Activated naive CD8-positive, alpha-beta T cell treated with anti-CD3 and anti-CD28 coated beads, Interleukin-2, amount 50 U/mL, for 24 hours (primary cell): Measurements from ENCODE around the gene MED15.
"Not testable (repeated sequence)": the region's sequence is repeated elsewhere in the genome, so short reads cannot be mapped to it uniquely, and the experiment has no call there.

Source experiments
- ATAC-seq: fragments of 150-1000 bp; cut with Tn5 transposase; one replicate; pipeline ENCODE4 v1.10.0; 2021
- DNase-seq: peaks from one replicate; pipeline ENCODE4 v3.0.0; 2021
- H3K27ac Mint-ChIP-seq: one replicate; pipeline ENCODE4 v1.8.0; 2021; ENCODE audit warnings: mild to moderate bottlenecking, mixed read lengths
- H3K27me3 Mint-ChIP-seq: one replicate; pipeline ENCODE4 v1.8.0; 2021; ENCODE audit warnings: mixed read lengths
- H3K36me3 Mint-ChIP-seq: one replicate; pipeline ENCODE4 v1.8.0; 2021; ENCODE audit warnings: low read depth, mixed read lengths
- H3K4me1 Mint-ChIP-seq: one replicate; pipeline ENCODE4 v1.8.0; 2021; ENCODE audit warnings: mixed read lengths
- H3K4me3 Mint-ChIP-seq: one replicate; pipeline ENCODE4 v1.8.0; 2021; ENCODE audit warnings: mild to moderate bottlenecking, moderate library complexity, mixed read lengths
- H3K9me3 Mint-ChIP-seq: one replicate; pipeline ENCODE4 v1.8.0; 2021; ENCODE audit warnings: mixed read lengths

The MED15 gene

DNA sequence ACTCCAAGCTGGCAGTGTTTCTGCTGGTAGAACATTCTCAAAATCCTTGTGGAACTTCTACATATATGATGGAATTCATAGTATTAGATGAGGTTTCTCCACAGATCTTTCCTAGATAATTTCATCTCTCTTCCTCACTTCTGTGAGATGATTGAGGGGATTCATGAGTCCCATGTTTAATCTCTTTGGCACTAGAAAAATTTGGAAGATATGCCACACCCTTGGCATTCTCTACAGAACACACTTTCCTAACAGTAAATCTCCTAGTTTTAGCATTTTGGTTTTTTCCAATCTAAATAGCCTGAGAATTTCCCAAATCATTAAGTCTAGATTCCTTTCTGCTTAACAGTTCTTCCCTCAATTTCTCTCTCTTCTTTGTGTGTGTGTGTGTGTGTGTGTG, 35.3 kb downstream of the MED15 start:
- Mint-ChIP-seq H3K27me3 (no peaks in the 10 kb centered on the region), H3K4me3 (no peak overlapping the region), H3K4me1 (peaks cover 33% of the 10 kb centered on the region), H3K9me3 (no peaks in the 10 kb centered on the region), H3K27ac (no peak overlapping the region), H3K36me3 (peaks cover 52% of the 10 kb centered on the region)
- no peak for ATAC-seq
- no peak for DNase-seq

DNA sequence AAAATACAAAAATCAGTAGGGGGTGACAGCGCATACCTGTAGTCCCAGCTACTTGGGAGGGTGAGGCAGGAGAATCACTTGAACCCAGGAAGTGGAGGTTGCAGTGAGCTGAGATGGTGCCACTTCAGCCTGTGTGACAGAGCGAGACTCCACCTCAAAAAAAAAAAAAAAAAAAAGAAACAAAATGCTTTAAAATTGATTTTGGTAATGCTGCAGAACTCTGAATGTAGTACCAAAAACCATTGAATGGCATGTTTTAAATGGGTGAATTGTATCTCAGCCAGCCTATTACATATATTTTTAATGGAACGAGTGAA, 37.9 kb downstream of the MED15 start:
- H3K4me3 Mint-ChIP-seq, DNase-seq, H3K27me3 Mint-ChIP-seq, H3K9me3 Mint-ChIP-seq, ATAC-seq, H3K27ac Mint-ChIP-seq: not testable (repeated sequence)
- H3K36me3 Mint-ChIP-seq, result peaks cover 48% of the 10 kb centered on the region
- H3K4me1 Mint-ChIP-seq, result peaks cover 56% of the 10 kb centered on the region

DNA sequence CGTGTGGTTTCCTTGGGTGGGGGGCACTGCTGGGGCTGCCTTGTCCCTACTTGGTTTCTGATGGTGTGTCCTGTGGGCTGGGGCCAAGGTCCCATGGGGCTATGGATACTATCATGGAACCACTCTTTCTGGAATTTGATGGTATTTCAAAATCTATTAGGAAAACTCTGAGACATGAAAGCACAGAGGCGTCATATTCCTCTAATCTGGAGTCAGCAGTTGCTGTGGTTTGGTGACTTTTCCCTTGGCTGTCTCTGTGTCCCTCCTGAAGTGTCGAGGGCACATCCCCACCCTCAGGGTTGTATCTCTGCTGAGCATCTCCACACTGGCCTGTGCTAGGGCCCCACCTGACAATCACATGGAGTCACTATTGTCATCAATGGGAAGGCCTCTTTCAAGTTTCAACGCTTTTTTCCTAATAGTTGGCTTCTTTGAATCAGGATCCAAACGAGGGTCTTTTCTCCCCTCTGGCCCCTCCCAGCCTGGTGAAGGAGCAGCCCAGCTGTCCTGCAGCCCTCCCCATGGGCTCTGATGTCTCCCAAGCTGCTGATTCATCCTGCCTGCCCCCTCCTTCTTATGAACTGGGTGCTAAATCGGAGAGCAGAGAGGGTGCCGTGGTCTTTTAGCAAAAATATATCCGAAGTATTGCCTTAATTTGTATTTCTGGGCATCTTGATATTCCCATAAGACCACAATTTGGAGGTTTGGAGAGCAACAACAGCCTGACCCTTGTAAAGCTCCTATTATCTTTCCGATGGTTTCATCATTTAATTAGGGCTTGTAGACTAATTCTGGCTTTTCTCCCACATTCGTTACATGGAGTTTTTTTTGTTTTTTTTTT, 38.5 kb downstream of the MED15 start:
- H3K4me3 Mint-ChIP-seq, result no peak overlapping the region
- peaks cover 42% of the 10 kb centered on the region for H3K36me3 Mint-ChIP-seq

DNA sequence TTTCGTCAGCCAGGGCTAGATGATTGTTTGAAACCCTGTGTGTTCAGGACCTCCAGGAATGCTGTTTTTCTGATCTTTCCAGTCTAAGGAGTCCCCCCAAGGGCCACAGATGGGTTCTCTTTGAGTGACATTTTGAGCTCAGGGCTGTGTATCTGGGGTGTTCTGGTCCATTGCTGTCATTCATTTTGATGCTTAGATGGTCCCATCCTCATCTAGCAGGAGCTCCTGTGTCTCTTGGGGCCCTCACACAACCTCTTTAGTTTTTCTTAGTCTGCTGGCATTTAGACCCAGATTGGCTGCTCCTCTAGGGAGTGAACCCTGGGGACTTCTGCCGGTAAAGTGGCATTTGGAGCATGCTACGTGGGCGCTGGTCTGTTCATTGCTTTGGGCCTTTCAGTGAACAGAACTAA, 39.1 kb downstream of the MED15 start:
- DNase-seq (no peak), ATAC-seq (no peak)
- no peak overlapping the region for H3K4me3 Mint-ChIP-seq
- H3K9me3 Mint-ChIP-seq, result no peaks in the 10 kb centered on the region
- no peaks in the 10 kb centered on the region for H3K27me3 Mint-ChIP-seq
- H3K36me3 Mint-ChIP-seq, result peaks cover 40% of the 10 kb centered on the region
- H3K27ac Mint-ChIP-seq, result no peak overlapping the region
- H3K4me1 Mint-ChIP-seq, result peaks cover 69% of the 10 kb centered on the region

More for the DNA sequence above, 38.5 kb downstream of the MED15 start:
- H3K27me3 Mint-ChIP-seq, result no peaks in the 10 kb centered on the region
- H3K27ac Mint-ChIP-seq, result no peak overlapping the region
- DNase-seq (no peak), ATAC-seq (no peak)
- peaks cover 63% of the 10 kb centered on the region for H3K4me1 Mint-ChIP-seq
- no peaks in the 10 kb centered on the region for H3K9me3 Mint-ChIP-seq

DNA sequence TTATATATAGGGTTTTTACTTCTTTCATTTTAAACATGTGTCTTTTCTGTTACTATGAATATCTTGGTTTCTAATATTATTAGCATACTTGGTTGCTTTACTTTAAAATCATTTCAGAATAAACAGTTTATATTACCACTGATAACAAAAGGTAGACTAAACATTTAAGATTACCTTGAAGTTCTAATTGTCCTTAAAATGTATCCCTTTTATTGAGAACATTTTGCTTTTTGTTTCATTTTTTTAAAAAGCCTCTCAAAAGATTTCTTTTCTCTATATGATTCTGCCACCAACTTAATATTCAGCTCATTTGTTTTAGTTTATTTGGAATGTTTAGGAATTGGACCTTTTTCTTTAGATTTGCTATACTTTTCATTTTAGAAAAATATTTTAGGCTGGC, 39.6 kb downstream of the MED15 start:
- no peak overlapping the region for H3K4me3 Mint-ChIP-seq
- H3K4me1 Mint-ChIP-seq, result peaks cover 74% of the 10 kb centered on the region
- DNase-seq (no peak), ATAC-seq (no peak)
- peaks cover 42% of the 10 kb centered on the region for H3K36me3 Mint-ChIP-seq
- no peak overlapping the region for H3K27ac Mint-ChIP-seq
- H3K9me3 Mint-ChIP-seq, result no peaks in the 10 kb centered on the region
- H3K27me3 Mint-ChIP-seq, result no peaks in the 10 kb centered on the region

DNA sequence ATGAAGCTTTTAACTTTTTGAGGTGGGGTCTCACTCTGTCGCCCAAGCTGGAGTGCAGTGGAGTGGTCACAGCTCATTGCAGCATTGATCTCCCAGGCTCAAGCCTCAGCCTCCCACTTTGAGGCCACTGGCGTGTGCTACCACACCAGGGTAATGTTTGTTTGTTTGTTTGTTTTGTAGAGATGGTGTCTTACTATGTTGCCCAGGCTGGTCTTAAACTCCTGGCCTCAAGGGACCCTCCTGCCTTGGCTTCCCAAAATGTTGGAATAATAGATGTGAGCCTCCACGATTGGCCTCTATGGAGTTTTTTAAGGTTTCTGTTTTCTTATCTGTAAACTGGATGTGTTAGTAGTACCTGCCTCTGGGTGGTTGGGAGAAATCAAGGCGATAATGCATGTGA, 41.4 kb downstream of the MED15 start:
- ATAC-seq (no peak), DNase-seq (no peak)
- Mint-ChIP-seq H3K4me3 (peak overlapping the region; percentile 27), H3K27me3 (no peaks in the 10 kb centered on the region), H3K4me1 (peaks cover 88% of the 10 kb centered on the region), H3K27ac (peak overlapping the region; percentile 99), H3K36me3 (peaks cover 42% of the 10 kb centered on the region), H3K9me3 (no peaks in the 10 kb centered on the region)

DNA sequence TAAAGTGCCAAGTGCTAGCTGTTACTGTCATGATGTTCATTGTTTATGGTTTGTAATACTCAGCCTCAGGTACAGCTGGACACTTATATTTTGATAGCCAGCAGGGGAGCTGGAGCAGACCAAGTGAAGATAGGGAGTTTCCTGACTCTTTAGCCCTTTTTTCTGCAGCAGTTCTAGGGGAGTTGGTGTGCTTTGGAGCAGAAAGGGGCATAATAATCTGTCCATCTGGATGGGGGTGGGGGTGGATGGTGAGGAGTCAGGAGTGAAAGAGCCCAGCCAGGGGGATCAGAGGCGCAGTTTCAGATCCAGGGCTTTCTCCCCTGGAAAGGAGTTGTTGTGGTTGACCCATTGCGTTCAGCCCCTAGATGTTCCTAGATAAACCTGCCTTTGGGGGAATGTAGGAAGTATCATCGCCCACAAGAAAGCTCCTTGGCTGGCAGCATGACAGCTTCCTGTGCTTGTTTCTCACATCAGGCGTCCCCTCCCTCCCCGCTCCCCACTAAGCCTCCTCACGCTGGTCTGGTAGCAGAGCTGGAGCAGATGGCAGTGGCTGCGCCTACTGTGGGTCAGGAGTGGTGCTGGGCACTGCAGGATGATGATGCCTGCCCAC, 41.9 kb downstream of the MED15 start:
- H3K27ac Mint-ChIP-seq, result peak overlapping the region; percentile 99
- no peaks in the 10 kb centered on the region for H3K27me3 Mint-ChIP-seq
- no peak for ATAC-seq
- H3K4me1 Mint-ChIP-seq, result peaks cover 88% of the 10 kb centered on the region
- no peaks in the 10 kb centered on the region for H3K9me3 Mint-ChIP-seq
- DNase-seq, result peak; percentile 50
- peak overlapping the region; percentile 77 for H3K4me3 Mint-ChIP-seq
- peaks cover 44% of the 10 kb centered on the region for H3K36me3 Mint-ChIP-seq

DNA sequence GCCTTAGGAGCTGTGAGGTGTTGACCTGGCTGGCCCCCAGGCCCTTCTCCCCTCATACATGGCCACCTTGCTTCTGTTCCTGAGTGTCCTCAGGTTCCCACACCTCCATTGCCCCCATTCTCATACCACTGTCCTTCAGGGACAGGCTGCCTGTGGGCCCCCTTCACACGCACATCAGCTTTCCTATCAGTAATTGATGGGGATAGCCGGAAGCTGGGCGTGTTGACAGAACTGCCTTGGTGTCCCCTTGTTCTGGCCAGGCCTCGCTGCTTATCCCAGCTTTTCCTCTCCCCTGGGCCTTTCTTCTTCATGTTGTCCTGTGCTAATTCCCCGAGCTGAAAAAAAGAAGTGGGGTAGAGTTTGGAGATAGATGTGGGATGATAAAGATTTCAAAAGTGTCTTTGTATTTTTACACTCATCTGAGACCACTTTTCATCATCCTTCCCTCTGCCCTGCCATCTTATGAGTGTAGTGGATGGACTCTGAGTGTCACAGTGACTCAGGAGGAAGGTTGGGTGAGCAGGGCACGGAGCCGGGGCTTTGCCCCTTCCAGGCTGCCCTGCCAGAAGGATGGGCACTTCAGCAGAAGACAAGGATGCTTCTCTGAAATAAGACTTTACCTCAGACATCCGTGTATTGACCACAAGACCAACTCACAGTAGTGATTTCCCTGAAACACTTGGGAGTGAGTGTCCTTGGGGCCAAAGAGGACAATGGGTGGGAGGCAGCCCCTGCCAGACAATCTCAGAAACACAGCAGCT, 42.8 kb downstream of the MED15 start:
- ATAC-seq (no peak), DNase-seq (no peak)
- Mint-ChIP-seq H3K4me3 (peak overlapping the region; percentile 77), H3K36me3 (peaks cover 46% of the 10 kb centered on the region), H3K27ac (peak overlapping the region; percentile 99), H3K27me3 (no peaks in the 10 kb centered on the region), H3K4me1 (peaks cover 92% of the 10 kb centered on the region), H3K9me3 (no peaks in the 10 kb centered on the region)

DNA sequence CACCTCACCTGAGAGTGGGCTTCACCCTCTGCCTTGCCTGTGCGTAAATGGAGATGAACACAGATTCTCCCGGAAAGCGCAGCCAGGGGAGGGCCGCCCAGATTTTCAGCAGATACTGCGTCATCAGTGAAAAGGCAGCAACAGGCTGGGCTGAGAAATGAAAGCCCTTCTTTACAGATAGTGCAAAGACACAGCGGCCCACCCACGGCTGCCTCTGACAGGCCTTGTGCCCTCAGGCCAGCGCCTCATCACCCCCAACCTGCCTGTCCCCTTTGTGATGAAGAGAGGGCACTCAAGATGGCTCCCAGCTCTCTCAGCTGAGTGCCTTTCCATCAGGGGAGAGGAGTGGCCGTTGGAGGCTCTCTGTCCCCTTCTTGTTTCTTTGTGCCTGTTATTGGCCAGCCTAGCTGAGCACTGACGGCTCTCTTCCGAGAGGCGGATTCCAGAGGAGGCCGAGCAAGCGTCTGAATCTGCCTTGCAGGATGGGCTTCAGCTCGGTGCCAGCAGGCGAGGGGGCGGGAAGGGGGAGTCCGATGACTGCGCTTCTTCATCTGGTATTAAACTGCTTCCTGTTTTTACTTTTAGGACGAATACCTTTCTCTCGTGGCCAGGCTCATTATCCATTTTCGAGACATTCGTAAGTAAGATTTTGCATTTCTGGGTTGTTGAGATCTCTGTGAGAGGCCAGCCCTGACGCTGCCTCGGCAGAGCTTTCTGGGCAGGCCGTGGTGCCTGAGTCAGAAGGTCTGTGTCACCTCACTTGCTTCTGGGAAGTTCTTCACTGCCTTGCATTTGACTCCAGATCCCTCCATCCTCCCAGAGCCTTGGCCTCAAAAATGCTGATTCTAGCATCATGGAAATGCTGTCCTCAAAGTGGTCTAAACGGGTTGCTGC, 43.7 kb downstream of the MED15 start:
- Mint-ChIP-seq H3K27ac (peak overlapping the region; percentile 99), H3K4me1 (peaks cover 92% of the 10 kb centered on the region)

DNA sequence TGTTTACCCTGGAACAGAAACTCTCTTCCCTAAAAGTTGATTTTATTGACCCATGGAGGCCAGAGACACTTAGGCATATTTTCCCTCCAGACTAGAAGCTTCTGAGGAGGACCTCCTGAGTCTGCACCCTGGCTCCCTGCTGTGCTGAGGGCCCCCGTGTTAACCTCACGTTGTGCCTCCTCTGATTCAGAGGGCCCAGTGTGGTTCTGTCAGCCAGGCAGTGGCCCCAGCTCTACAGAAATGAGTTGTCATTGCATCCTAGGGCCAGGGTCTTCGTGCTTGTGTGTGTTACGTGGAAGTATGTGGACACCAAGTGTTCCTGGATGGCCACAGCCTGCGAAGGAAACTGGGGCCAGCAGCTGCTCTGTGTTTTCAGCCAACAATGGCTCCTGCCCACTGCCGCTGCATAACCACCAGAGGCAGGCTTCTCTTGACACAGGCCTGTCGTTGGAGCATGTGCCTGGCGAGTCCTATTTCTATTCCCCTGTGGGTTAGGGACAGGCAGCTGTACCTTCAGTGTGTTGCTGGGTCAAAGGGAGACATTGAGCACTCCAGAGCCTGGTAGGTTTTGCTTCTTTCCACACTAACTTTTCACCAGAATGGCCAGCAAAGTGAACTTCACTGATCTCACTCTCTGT, 44.5 kb downstream of the MED15 start:
- ATAC-seq, result peak; percentile 85
- Mint-ChIP-seq H3K4me1 (peaks cover 94% of the 10 kb centered on the region), H3K4me3 (peak overlapping the region; percentile 77), H3K27me3 (no peaks in the 10 kb centered on the region), H3K9me3 (no peaks in the 10 kb centered on the region), H3K27ac (peak overlapping the region; percentile 99), H3K36me3 (peaks cover 55% of the 10 kb centered on the region)
- peak; percentile 70 for DNase-seq

More for the DNA sequence above, 43.7 kb downstream of the MED15 start:
- Mint-ChIP-seq H3K9me3 (no peaks in the 10 kb centered on the region), H3K36me3 (peaks cover 52% of the 10 kb centered on the region), H3K4me3 (peak overlapping the region; percentile 77), H3K27me3 (no peaks in the 10 kb centered on the region)
- ATAC-seq (peak; percentile 84), DNase-seq (peak; percentile 69)

DNA sequence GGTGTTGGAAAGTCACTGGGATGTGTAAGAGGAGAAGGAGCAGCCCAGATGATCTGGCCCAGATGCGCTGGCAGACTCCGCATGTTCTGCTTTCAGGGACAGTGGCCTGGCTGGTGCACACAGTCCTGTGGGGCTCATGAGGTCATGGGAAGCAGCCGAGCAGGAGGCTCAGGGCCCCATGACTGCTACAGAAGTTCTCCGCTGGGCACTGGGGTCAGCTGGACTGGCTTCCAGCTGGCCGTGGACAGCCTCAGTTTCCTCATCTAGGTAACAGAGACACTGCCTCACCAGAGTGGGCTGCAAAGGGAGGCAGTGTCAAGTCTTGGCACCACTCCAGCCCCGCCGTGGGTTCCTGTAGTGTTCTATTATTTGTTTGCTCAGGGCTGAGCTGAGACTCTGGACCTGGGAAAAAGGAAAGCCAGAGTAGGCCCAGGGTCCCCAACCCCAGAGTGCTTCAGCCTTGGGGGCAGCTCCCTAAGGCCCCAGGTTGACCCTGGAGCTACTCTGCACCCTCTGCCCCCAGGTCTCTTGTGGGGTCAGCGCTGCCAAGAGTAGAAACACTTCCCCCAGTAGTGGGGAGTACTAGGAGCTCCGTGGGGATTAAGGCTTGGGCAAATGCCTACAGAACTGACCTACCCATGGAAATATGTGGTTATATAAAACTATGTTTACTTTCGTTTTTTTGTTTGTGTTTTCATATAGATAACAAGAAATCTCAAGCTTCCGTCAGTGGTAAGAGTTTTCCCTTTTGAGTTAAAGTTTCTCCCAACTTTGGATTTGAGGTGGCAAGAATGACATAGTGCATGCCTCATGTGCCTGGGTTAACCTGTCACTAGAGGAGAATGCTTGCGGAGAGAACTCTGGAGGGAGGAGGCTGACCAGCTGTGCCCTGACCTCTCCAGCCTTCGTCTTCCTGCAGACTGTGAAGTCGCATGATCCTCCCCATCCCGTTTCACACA, 45.3 kb downstream of the MED15 start:
- no peak for ATAC-seq

DNA sequence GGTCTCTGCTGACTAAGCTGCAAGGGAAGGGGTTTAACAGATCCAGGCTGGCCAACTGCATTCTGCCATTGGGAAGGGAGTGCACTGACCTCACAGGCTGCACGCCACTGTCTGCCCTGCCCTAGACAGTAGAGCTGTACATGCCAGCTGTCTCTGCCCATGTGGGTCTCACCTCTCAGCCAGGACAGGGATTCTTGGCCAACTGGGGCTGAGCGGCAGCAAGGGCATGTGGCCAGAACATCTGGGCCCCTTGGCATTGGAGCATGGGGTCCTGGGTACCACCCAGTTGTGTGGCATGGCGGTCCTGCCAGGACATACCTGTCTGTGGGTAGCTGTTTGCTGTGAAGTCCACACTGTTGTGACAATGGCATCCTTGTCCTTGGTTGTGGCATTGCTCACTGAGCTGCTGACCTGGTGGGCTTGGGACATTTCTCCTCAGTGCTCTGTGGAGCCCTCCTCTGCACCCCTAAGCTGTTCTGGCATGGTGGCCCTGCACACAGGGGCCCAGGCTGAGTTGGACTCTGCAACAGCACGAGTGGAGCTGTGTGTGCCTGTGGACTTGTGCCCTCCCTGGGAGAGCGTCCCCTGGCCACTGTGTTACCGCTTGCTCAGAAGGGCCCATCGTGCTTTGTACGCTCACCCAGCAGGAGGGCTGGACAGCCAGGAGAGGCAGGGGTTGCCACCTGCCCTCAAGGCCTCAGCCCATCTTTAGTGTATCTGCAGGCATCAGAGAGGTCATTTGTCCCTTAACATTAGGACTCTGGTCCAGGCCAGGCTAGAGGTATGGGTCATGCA, 46.7 kb downstream of the MED15 start:
- no peak for DNase-seq
- Mint-ChIP-seq H3K36me3 (peaks cover 72% of the 10 kb centered on the region), H3K27me3 (no peaks in the 10 kb centered on the region), H3K27ac (peak overlapping the region; percentile 73), H3K4me3 (no peak overlapping the region), H3K9me3 (peaks cover 5% of the 10 kb centered on the region), H3K4me1 (peaks cover 99% of the 10 kb centered on the region)
- no peak for ATAC-seq

More for the DNA sequence above, 45.3 kb downstream of the MED15 start:
- DNase-seq, result no peak
- Mint-ChIP-seq H3K9me3 (no peaks in the 10 kb centered on the region), H3K36me3 (peaks cover 63% of the 10 kb centered on the region), H3K27me3 (no peaks in the 10 kb centered on the region), H3K4me3 (peak overlapping the region; percentile 77), H3K27ac (peak overlapping the region; percentile 99), H3K4me1 (peaks cover 98% of the 10 kb centered on the region)
